ENCODE results near the gene ASTN2.

The ASTN2 gene

GRCh38 chr9:117214416-117214815 lies 200.4 kb downstream of the ASTN2 start:
- TF ChIP-seq CTCF (IDR thresholded peaks at IDR 0.05; ENCODE audit: insufficient read depth, missing control alignments) = no peak
- FAIRE-seq (no peak), DNase-seq (ENCODE audit: insufficient read length, low spot score) (no peak)

DNA sequence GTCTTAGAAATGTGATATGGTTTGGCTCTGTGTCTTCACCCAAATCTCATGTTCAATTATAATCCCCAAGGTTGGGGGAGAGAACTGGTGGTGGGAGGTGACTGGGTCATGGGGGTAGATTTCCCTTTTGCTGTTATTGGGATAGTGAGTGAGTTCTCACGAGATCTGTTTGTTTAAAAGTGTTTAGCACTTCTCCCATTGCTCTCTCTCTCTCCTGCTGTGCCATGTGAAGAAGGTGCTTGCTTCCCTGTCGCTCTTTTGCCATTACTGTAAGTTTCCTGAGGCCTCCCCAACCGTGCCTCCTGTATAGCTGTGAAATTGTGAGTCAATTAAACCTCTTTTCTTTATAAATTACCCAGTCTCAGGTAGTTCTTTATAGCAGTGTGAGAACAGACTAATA lies 203.6 kb downstream of the ASTN2 start:
- no peak for TF ChIP-seq CTCF (IDR thresholded peaks at IDR 0.05; ENCODE audit: insufficient read depth, missing control alignments)
- no peak for FAIRE-seq

GRCh38 chr9:117205806-117206205 lies 209.1 kb downstream of the ASTN2 start:
- no peak for DNase-seq (ENCODE audit: insufficient read length, low spot score)
- no peak for TF ChIP-seq CTCF (IDR thresholded peaks at IDR 0.05; ENCODE audit: insufficient read depth, missing control alignments)
- no peak for FAIRE-seq

More for the DNA sequence above, 203.6 kb downstream of the ASTN2 start:
- DNase-seq (ENCODE audit: insufficient read length, low spot score) = no peak

DNA sequence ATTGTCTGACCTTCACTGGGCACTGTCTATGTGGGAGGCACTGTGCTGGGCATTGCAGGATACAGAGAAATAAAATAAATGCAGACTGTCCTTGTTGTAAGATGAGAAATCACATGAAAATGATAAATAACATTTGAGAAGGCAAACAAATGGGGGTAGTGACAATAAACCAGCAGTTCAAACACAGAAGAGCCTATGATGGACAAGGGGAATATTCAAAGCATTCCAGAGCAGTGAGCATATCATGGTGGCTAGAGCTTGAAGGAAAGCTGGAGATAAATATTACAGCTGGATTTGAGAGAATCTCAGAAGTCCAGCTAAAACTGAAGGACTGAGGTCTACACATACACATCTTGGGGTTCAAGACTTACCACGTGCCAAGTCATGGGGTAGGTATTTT lies 209.9 kb downstream of the ASTN2 start:
- no peak for TF ChIP-seq CTCF (IDR thresholded peaks at IDR 0.05; ENCODE audit: insufficient read depth, missing control alignments)
- FAIRE-seq = no peak
- DNase-seq (ENCODE audit: insufficient read length, low spot score) = no peak

DNA sequence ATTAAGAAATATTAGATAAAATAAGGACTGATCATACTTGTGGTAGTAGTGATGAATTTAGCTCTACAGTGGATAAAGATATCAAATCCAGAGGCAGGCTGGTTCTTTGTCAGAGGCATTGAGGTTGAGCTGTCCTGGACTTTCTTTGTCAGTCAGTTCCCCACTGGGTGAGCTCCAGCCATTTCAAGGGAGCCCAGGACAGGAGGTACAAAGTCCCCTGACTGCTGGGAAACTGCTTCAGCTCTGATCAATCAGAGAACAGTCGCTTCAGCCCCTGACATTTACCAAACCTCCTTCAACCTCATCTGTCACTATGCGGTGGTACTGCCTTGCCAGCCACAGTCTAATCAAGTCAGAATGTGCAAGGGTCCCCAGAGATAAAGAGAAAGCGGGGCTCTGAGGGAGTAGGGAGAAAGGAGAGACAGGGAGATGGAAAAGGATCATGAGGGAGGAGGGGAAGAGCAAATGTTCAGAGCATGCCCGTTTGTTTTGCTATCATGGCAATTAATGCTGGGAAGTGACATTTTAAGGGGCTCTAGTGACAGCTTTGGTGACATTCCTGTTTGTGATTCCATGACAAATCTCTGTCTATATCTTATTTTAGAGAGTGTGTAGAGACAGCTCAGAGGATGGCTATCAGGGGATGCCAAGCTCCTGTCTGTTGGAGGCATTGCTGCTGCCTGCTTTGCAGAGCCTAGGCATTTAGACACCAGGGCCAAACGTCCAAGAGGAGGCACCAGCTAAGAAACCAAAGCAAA lies 223.2 kb downstream of the ASTN2 start:
- no peak for TF ChIP-seq CTCF (IDR thresholded peaks at IDR 0.05; ENCODE audit: insufficient read depth, missing control alignments)
- DNase-seq (ENCODE audit: insufficient read length, low spot score) (no peak), FAIRE-seq (no peak)

DNA sequence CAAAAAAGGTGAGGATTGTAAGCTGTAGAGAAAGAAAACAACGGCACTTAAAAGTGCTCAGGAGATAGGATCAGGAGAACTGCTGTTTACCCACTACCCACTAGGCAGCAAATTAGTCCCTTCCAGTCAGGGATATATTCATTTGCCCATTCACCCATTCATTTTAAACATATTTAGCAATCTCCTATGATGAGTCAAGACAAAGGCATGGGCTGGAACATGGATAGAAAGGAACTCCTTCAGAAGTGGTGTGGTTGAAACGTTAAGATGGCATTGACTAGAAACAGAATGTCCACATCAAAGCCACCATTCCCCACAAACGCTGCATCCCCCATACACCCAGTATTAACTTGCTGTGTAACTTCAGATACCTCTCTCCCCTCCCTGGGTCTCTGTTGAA lies 225.7 kb downstream of the ASTN2 start:
- DNase-seq (ENCODE audit: insufficient read length, low spot score) (no peak), FAIRE-seq (no peak)
- no peak for TF ChIP-seq CTCF (IDR thresholded peaks at IDR 0.05; ENCODE audit: insufficient read depth, missing control alignments)

GRCh38 chr9:117188394-117188793 lies 226.5 kb downstream of the ASTN2 start:
- FAIRE-seq (no peak), DNase-seq (ENCODE audit: insufficient read length, low spot score) (no peak)
- TF ChIP-seq CTCF (IDR thresholded peaks at IDR 0.05; ENCODE audit: insufficient read depth, missing control alignments) = no peak
